22Rv1 (cell line): ENCODE results near the gene WDFY3.

ENCODE experiments used
- CTCF ChIP-seq: fragments of 450-650 bp; IDR thresholded peaks from 2 replicates; pipeline ENCODE4 v1.5.1; 2017; ENCODE audit warnings: mild to moderate bottlenecking
- ZFX ChIP-seq: fragments of 450-650 bp; IDR thresholded peaks from 2 replicates; pipeline ENCODE4 v1.6.1; 2017; ENCODE audit warnings: antibody characterized with exemption, borderline replicate concordance

GRCh38 chr4:84722720-84723119, 243.8 kb downstream of the WDFY3 start:
- no peak for TF ChIP-seq CTCF
- TF ChIP-seq ZFX, result no peak
